ENCODE measurements around the gene ZIC2.

- TF ChIP-seq EZH2 (IDR thresholded peaks at IDR 0.05; ENCODE audit: insufficient read depth, poor library complexity, severe bottlenecking): no peak
- no peak for TF ChIP-seq EZH2phosphoT487 (IDR thresholded peaks at IDR 0.05; ENCODE audit: insufficient read depth, low read depth)
Observed at GRCh38 chr13:99935772-99936171, 45.8 kb upstream of the ZIC2 start.
